ENCODE measurements around the gene CNP.
"Not testable (repeated sequence)": the region's sequence is repeated elsewhere in the genome, so short reads cannot be mapped to it uniquely, and the experiment has no call there.

The CNP gene

GRCh38 chr17:42010266-42010680, 43.7 kb downstream of the CNP start:
- not testable (repeated sequence) for H3K27me3 ChIP-seq (ENCODE audit: insufficient read depth, low read length); H2AFZ ChIP-seq (ENCODE audit: low read length, unreplicated experiment); H3K36me3 ChIP-seq (ENCODE audit: insufficient read depth, low read length)
- H3K4me1 ChIP-seq (ENCODE audit: control insufficient read depth, insufficient read depth, low read length, unreplicated experiment) = peaks cover 39% of the 10 kb centered on the region
- peak overlapping the region; percentile 57 for H3K27ac ChIP-seq (ENCODE audit: low read depth, low read length)
- H3K4me3 ChIP-seq (ENCODE audit: low read depth, low read length) = peak overlapping the region; percentile 49
- peaks cover 90% of the 10 kb centered on the region for H3K79me2 ChIP-seq (ENCODE audit: control insufficient read depth, insufficient read depth, low read length, unreplicated experiment)

GRCh38 chr17:42010898-42011516, 44.4 kb downstream of the CNP start:
- no peaks in the 10 kb centered on the region for H3K27me3 ChIP-seq (ENCODE audit: insufficient read depth, low read length)
- H3K4me1 ChIP-seq (ENCODE audit: control insufficient read depth, insufficient read depth, low read length, unreplicated experiment) = peaks cover 36% of the 10 kb centered on the region
- no peak overlapping the region for H2AFZ ChIP-seq (ENCODE audit: low read length, unreplicated experiment)
- H3K4me3 ChIP-seq (ENCODE audit: low read depth, low read length) = peak overlapping the region; percentile 49
- peak overlapping the region; percentile 57 for H3K27ac ChIP-seq (ENCODE audit: low read depth, low read length)
- H3K36me3 ChIP-seq (ENCODE audit: insufficient read depth, low read length) = peaks cover 3% of the 10 kb centered on the region; the same call in 1 of the 2 replicates
- H3K79me2 ChIP-seq (ENCODE audit: control insufficient read depth, insufficient read depth, low read length, unreplicated experiment) = peaks cover 92% of the 10 kb centered on the region

- H3K27ac ChIP-seq (ENCODE audit: low read depth, low read length); H3K4me3 ChIP-seq (ENCODE audit: low read depth, low read length); H3K27me3 ChIP-seq (ENCODE audit: insufficient read depth, low read length); H3K36me3 ChIP-seq (ENCODE audit: insufficient read depth, low read length); H2AFZ ChIP-seq (ENCODE audit: low read length, unreplicated experiment): not testable (repeated sequence)
- Histone ChIP-seq H3K79me2 (ENCODE audit: control insufficient read depth, insufficient read depth, low read length, unreplicated experiment) (peaks cover 92% of the 10 kb centered on the region), H3K4me1 (ENCODE audit: control insufficient read depth, insufficient read depth, low read length, unreplicated experiment) (peaks cover 32% of the 10 kb centered on the region)
These were observed 45.8 kb downstream of the CNP start for GRCh38 chr17:42012363-42012762.

GRCh38 chr17:42013740-42014139, 47.1 kb downstream of the CNP start:
- H3K27me3 ChIP-seq (ENCODE audit: insufficient read depth, low read length); H3K27ac ChIP-seq (ENCODE audit: low read depth, low read length); H3K4me3 ChIP-seq (ENCODE audit: low read depth, low read length); H2AFZ ChIP-seq (ENCODE audit: low read length, unreplicated experiment); H3K36me3 ChIP-seq (ENCODE audit: insufficient read depth, low read length): not testable (repeated sequence)
- Histone ChIP-seq H3K4me1 (ENCODE audit: control insufficient read depth, insufficient read depth, low read length, unreplicated experiment) (peaks cover 32% of the 10 kb centered on the region), H3K79me2 (ENCODE audit: control insufficient read depth, insufficient read depth, low read length, unreplicated experiment) (peaks cover 81% of the 10 kb centered on the region)

GRCh38 chr17:42016411-42016831, 49.8 kb downstream of the CNP start:
- Histone ChIP-seq H3K4me1 (ENCODE audit: control insufficient read depth, insufficient read depth, low read length, unreplicated experiment) (peaks cover 17% of the 10 kb centered on the region), H3K36me3 (ENCODE audit: insufficient read depth, low read length) (no peaks in the 10 kb centered on the region), H3K79me2 (ENCODE audit: control insufficient read depth, insufficient read depth, low read length, unreplicated experiment) (peaks cover 72% of the 10 kb centered on the region), H3K27ac (ENCODE audit: low read depth, low read length) (peak overlapping the region; percentile 77), H2AFZ (ENCODE audit: low read length, unreplicated experiment) (peak overlapping the region; percentile 93), H3K27me3 (ENCODE audit: insufficient read depth, low read length) (no peaks in the 10 kb centered on the region), H3K4me3 (ENCODE audit: low read depth, low read length) (peak overlapping the region; percentile 96)

GRCh38 chr17:42016941-42017865, 50.6 kb downstream of the CNP start, which contains the start of gene DNAJC7:
Gene DNAJC7 (minus strand): TSS chr17:42017439. CDS start chr17:42017416, 23 bp downstream.
- peaks cover 12% of the 10 kb centered on the region for H3K4me1 ChIP-seq (ENCODE audit: control insufficient read depth, insufficient read depth, low read length, unreplicated experiment)
- H3K36me3 ChIP-seq (ENCODE audit: insufficient read depth, low read length) = no peaks in the 10 kb centered on the region; the same call in 1 of the 2 replicates
- H2AFZ ChIP-seq (ENCODE audit: low read length, unreplicated experiment) = peak within 1 kb of the TSS; percentile 93
- peak within 1 kb of the TSS; percentile 77 for H3K27ac ChIP-seq (ENCODE audit: low read depth, low read length)
- no peaks in the 10 kb centered on the region for H3K27me3 ChIP-seq (ENCODE audit: insufficient read depth, low read length)
- H3K79me2 ChIP-seq (ENCODE audit: control insufficient read depth, insufficient read depth, low read length, unreplicated experiment) = peaks cover 65% of the 10 kb centered on the region
- H3K4me3 ChIP-seq (ENCODE audit: low read depth, low read length) = peak within 1 kb of the TSS; percentile 96

- Histone ChIP-seq H3K4me1 (ENCODE audit: control insufficient read depth, insufficient read depth, low read length, unreplicated experiment) (peaks cover 12% of the 10 kb centered on the region), H3K27ac (ENCODE audit: low read depth, low read length) (peak overlapping the region; percentile 77), H3K79me2 (ENCODE audit: control insufficient read depth, insufficient read depth, low read length, unreplicated experiment) (peaks cover 59% of the 10 kb centered on the region), H2AFZ (ENCODE audit: low read length, unreplicated experiment) (peak overlapping the region; percentile 91), H3K27me3 (ENCODE audit: insufficient read depth, low read length) (no peaks in the 10 kb centered on the region), H3K4me3 (ENCODE audit: low read depth, low read length) (peak overlapping the region; percentile 96), H3K36me3 (ENCODE audit: insufficient read depth, low read length) (no peaks in the 10 kb centered on the region; the same call in 1 of the 2 replicates)
These were observed 51.2 kb downstream of the CNP start for GRCh38 chr17:42017866-42018200.

- Histone ChIP-seq H3K4me3 (ENCODE audit: low read depth, low read length) (peak overlapping the region; percentile 96), H3K79me2 (ENCODE audit: control insufficient read depth, insufficient read depth, low read length, unreplicated experiment) (peaks cover 54% of the 10 kb centered on the region), H3K36me3 (ENCODE audit: insufficient read depth, low read length) (peaks cover 1% of the 10 kb centered on the region; the same call in 1 of the 2 replicates), H3K27me3 (ENCODE audit: insufficient read depth, low read length) (no peaks in the 10 kb centered on the region), H3K27ac (ENCODE audit: low read depth, low read length) (peak overlapping the region; percentile 77), H3K4me1 (ENCODE audit: control insufficient read depth, insufficient read depth, low read length, unreplicated experiment) (peaks cover 9% of the 10 kb centered on the region), H2AFZ (ENCODE audit: low read length, unreplicated experiment) (peak overlapping the region; percentile 91)
These were observed 51.7 kb downstream of the CNP start for GRCh38 chr17:42018339-42018738.

- Histone ChIP-seq H3K4me3 (ENCODE audit: low read depth, low read length) (no peak overlapping the region), H3K79me2 (ENCODE audit: control insufficient read depth, insufficient read depth, low read length, unreplicated experiment) (peaks cover 47% of the 10 kb centered on the region), H3K27me3 (ENCODE audit: insufficient read depth, low read length) (no peaks in the 10 kb centered on the region), H3K27ac (ENCODE audit: low read depth, low read length) (no peak overlapping the region), H2AFZ (ENCODE audit: low read length, unreplicated experiment) (no peak overlapping the region), H3K36me3 (ENCODE audit: insufficient read depth, low read length) (peaks cover 6% of the 10 kb centered on the region; the same call in 1 of the 2 replicates), H3K4me1 (ENCODE audit: control insufficient read depth, insufficient read depth, low read length, unreplicated experiment) (peaks cover 14% of the 10 kb centered on the region)
These were observed 52.4 kb downstream of the CNP start for GRCh38 chr17:42018988-42019387.

- Histone ChIP-seq H3K36me3 (ENCODE audit: insufficient read depth, low read length) (peaks cover 9% of the 10 kb centered on the region; the same call in 1 of the 2 replicates), H3K79me2 (ENCODE audit: control insufficient read depth, insufficient read depth, low read length, unreplicated experiment) (peaks cover 40% of the 10 kb centered on the region), H3K27me3 (ENCODE audit: insufficient read depth, low read length) (no peaks in the 10 kb centered on the region), H3K4me1 (ENCODE audit: control insufficient read depth, insufficient read depth, low read length, unreplicated experiment) (peaks cover 20% of the 10 kb centered on the region), H2AFZ (ENCODE audit: low read length, unreplicated experiment) (peak within 1 kb of the TSS; percentile 67), H3K4me3 (ENCODE audit: low read depth, low read length) (peak within 1 kb of the TSS; percentile 97), H3K27ac (ENCODE audit: low read depth, low read length) (peak within 1 kb of the TSS; percentile 49)
These were observed 53.2 kb downstream of the CNP start, which contains the start of gene NKIRAS2 for GRCh38 chr17:42019509-42020404. Gene NKIRAS2 (plus strand): TSS chr17:42020090. CDS start chr17:42021578, 1,488 bp downstream.
